Neuronal stem cell (in vitro differentiated cells): ENCODE results near the gene ACTR8.

Source experiments
- DNase-seq: peaks from one replicate; pipeline ENCODE4 v3.0.0-alpha.2; 2013; ENCODE audit warnings: low spot score
- H2AFZ ChIP-seq: one replicate; pipeline ENCODE4 v1.6.1; 2013; ENCODE audit warnings: mild to moderate bottlenecking, low read length, inconsistent platforms
- H2AK5ac ChIP-seq: 2 replicates; pipeline ENCODE4 v1.6.1; 2013; ENCODE audit warnings: low read depth, mild to moderate bottlenecking, inconsistent platforms, low read length, moderate library complexity, mixed read lengths
- H2BK120ac ChIP-seq: 2 replicates; pipeline ENCODE4 v1.6.1; 2013; ENCODE audit warnings: low read depth, mild to moderate bottlenecking, inconsistent platforms, low read length, moderate library complexity, mixed read lengths
- H2BK12ac ChIP-seq: one replicate; pipeline ENCODE4 v1.6.1; 2013; ENCODE audit warnings: low read length, inconsistent platforms
- H2BK15ac ChIP-seq: 2 replicates; pipeline ENCODE4 v1.6.1; 2013; ENCODE audit warnings: mild to moderate bottlenecking, low read length, inconsistent platforms, mixed read lengths
- H2BK5ac ChIP-seq: one replicate; pipeline ENCODE4 v1.6.1; 2013; ENCODE audit warnings: inconsistent platforms, mild to moderate bottlenecking, low read length, moderate library complexity
- H3K14ac ChIP-seq: one replicate; pipeline ENCODE4 v1.6.1; 2013; ENCODE audit warnings: low read length, inconsistent platforms
- H3K18ac ChIP-seq: 2 replicates; pipeline ENCODE4 v1.6.1; 2013; ENCODE audit warnings: low read length, inconsistent platforms
- H3K23ac ChIP-seq: 2 replicates; pipeline ENCODE4 v1.6.1; 2013; ENCODE audit warnings: low read depth, mild to moderate bottlenecking, mixed read lengths, low read length, inconsistent platforms; ENCODE audit not compliant: poor library complexity
- H3K27ac ChIP-seq: replicated peaks from 3 replicates; pipeline ENCODE4 v1.5.1; 2013; ENCODE audit warnings: low read length, inconsistent platforms
- H3K27me3 ChIP-seq, 3 experiments: 2 replicates each; pipeline ENCODE4 v1.6.1; 2013; ENCODE audit warnings: low read length in 3 of 3, mild to moderate bottlenecking in 2 of 3, inconsistent platforms in 1 of 3, low read depth in 1 of 3, mixed read lengths in 1 of 3, moderate library complexity in 1 of 3; ENCODE audit not compliant: control insufficient read depth in 3 of 3, insufficient read depth in 3 of 3
- H3K36me3 ChIP-seq, 2 donors: replicated peaks in 1 of 2; 2 replicates each; pipeline ENCODE4 v1.6.1; 2013; ENCODE audit warnings: low read length in 2 of 2; ENCODE audit not compliant: control insufficient read depth in 2 of 2, insufficient read depth in 2 of 2
- H3K4ac ChIP-seq: 2 replicates; pipeline ENCODE4 v1.6.1; 2013; ENCODE audit warnings: inconsistent platforms, mild to moderate bottlenecking, low read length, moderate library complexity
- H3K4me1 ChIP-seq, 2 donors: 1 replicate in 1 of 2; 2 replicates in 1 of 2; pipeline ENCODE4 v1.6.1; 2013; ENCODE audit warnings: low read length in 2 of 2, low read depth in 1 of 2; ENCODE audit not compliant: control insufficient read depth in 2 of 2, insufficient read depth in 1 of 2
- H3K4me2 ChIP-seq: one replicate; pipeline ENCODE4 v1.6.1; 2013; ENCODE audit warnings: mild to moderate bottlenecking, low read length, inconsistent platforms; ENCODE audit not compliant: insufficient read depth, poor library complexity, severe bottlenecking
- H3K4me3 ChIP-seq, 2 donors: 2 replicates each; pipeline ENCODE4 v1.5.1; 2013; ENCODE audit warnings: low read length in 2 of 2, mild to moderate bottlenecking in 2 of 2, inconsistent platforms in 1 of 2, moderate library complexity in 1 of 2
- H3K79me1 ChIP-seq: one replicate; pipeline ENCODE4 v1.6.1; 2013; ENCODE audit warnings: low read depth, mild to moderate bottlenecking, inconsistent platforms, low read length, moderate library complexity
- H3K9ac ChIP-seq: one replicate; pipeline ENCODE4 v1.6.1; 2013; ENCODE audit warnings: mild to moderate bottlenecking, low read depth, low read length, inconsistent platforms; ENCODE audit not compliant: poor library complexity
- H3K9me3 ChIP-seq, 2 donors: replicated peaks in 1 of 2; 2 replicates each; pipeline versions ENCODE3 to v1.6.1; 2013; ENCODE audit warnings: low read length in 2 of 2, mild to moderate bottlenecking in 2 of 2, inconsistent platforms in 1 of 2, low read depth in 1 of 2, mixed read lengths in 1 of 2, moderate library complexity in 1 of 2; ENCODE audit not compliant: control insufficient read depth in 2 of 2, insufficient read depth in 1 of 2
- H4K8ac ChIP-seq: one replicate; pipeline ENCODE4 v1.6.1; 2013; ENCODE audit warnings: low read depth, mild to moderate bottlenecking, inconsistent platforms, low read length, moderate library complexity
- H4K91ac ChIP-seq: one replicate; pipeline ENCODE4 v1.6.1; 2013; ENCODE audit warnings: low read length, low read depth, mild to moderate bottlenecking, inconsistent platforms; ENCODE audit not compliant: poor library complexity
- WGBS, 2 donors: extraction: QIAGEN DNeasy Blood & Tissue Kit; methylation state at CpG; one replicate each; pipeline ENCODE4 v1.1.7; 2013; ENCODE audit warnings: missing lambda C conversion rate in 2 of 2, mixed read lengths in 1 of 2; ENCODE audit not compliant: insufficient read length in 2 of 2, insufficient replicate concordance in 1 of 2; ENCODE audit errors: extremely low coverage in 2 of 2; 5-methylcytosine and 5-hydroxymethylcytosine counted together

ACTR8 gene

GRCh38 chr3:53823956-53824657 is 57.8 kb downstream of the ACTR8 start:
- Histone ChIP-seq H4K91ac (no peak overlapping the region), H3K27ac (no peak overlapping the region), H3K9me3 (no peaks in the 10 kb centered on the region), H2AFZ (no peak overlapping the region), H3K18ac (peak overlapping the region; percentile 41), H4K8ac (no peak overlapping the region), H3K4me3 (no peak overlapping the region), H3K14ac (peak overlapping the region; percentile 0), H2BK12ac (no peak overlapping the region), H3K79me1 (peaks cover 3% of the 10 kb centered on the region), H3K4me2 (no peak overlapping the region), H2BK5ac (no peak overlapping the region), H3K9ac (no peak overlapping the region), H3K4me1 (no peaks in the 10 kb centered on the region), H2BK15ac (no peak overlapping the region), H3K23ac (no peak overlapping the region), H2BK120ac (no peak overlapping the region), H3K27me3 (no peaks in the 10 kb centered on the region), H3K4ac (no peak overlapping the region), H3K36me3 (peaks cover 4 to 11% of the 10 kb centered on the region in 2 donors), H2AK5ac (no peak overlapping the region)
- no peak for DNase-seq
- no CpG with 5 or more reads among the region's 10 CpGs for WGBS, 2 donors

GRCh38 chr3:53823026-53823955 is 58.7 kb downstream of the ACTR8 start:
- H3K27ac ChIP-seq: no peak overlapping the region
- peak overlapping the region; percentile 77 for H4K8ac ChIP-seq
- no peaks in the 10 kb centered on the region for H3K9me3 ChIP-seq
- DNase-seq: no peak
- H3K4ac ChIP-seq: no peak overlapping the region
- H2BK5ac ChIP-seq: no peak overlapping the region
- WGBS, 2 donors: no CpG with 5 or more reads among the region's 67 CpGs
- H3K36me3 ChIP-seq: peaks cover 4 to 19% of the 10 kb centered on the region in 2 donors
- peak overlapping the region; percentile 58 for H3K18ac ChIP-seq
- H2BK12ac ChIP-seq: no peak overlapping the region
- H2AK5ac ChIP-seq: no peak overlapping the region
- H3K79me1 ChIP-seq: peaks cover 3% of the 10 kb centered on the region
- no peak overlapping the region for H3K4me2 ChIP-seq
- no peaks in the 10 kb centered on the region for H3K4me1 ChIP-seq
- no peak overlapping the region for H2AFZ ChIP-seq
- H3K23ac ChIP-seq: peak overlapping the region; percentile 39
- no peak overlapping the region for H2BK120ac ChIP-seq
- no peak overlapping the region for H3K4me3 ChIP-seq
- no peak overlapping the region for H3K14ac ChIP-seq
- H2BK15ac ChIP-seq: no peak overlapping the region
- no peak overlapping the region for H4K91ac ChIP-seq
- H3K9ac ChIP-seq: no peak overlapping the region
- H3K27me3 ChIP-seq: no peaks in the 10 kb centered on the region

GRCh38 chr3:53822331-53822741 is 59.6 kb downstream of the ACTR8 start:
- H4K91ac ChIP-seq: no peak overlapping the region
- H3K14ac ChIP-seq: no peak overlapping the region
- no peak overlapping the region for H3K9ac ChIP-seq
- no peak overlapping the region for H3K4me2 ChIP-seq
- H3K36me3 ChIP-seq: peaks cover 5 to 26% of the 10 kb centered on the region in 2 donors
- no peak overlapping the region for H4K8ac ChIP-seq
- H2BK5ac ChIP-seq: no peak overlapping the region
- H2BK120ac ChIP-seq: no peak overlapping the region
- H3K23ac ChIP-seq: no peak overlapping the region
- H3K4me3 ChIP-seq: no peak overlapping the region
- H2AFZ ChIP-seq: no peak overlapping the region
- H3K9me3 ChIP-seq: no peaks in the 10 kb centered on the region
- no peak overlapping the region for H2AK5ac ChIP-seq
- WGBS, 2 donors: no CpG with 5 or more reads among the region's 14 CpGs
- no peak overlapping the region for H2BK15ac ChIP-seq
- H3K79me1 ChIP-seq: peaks cover 3% of the 10 kb centered on the region
- H3K27ac ChIP-seq: no peak overlapping the region
- no peak overlapping the region for H2BK12ac ChIP-seq
- H3K27me3 ChIP-seq: no peaks in the 10 kb centered on the region
- no peak overlapping the region for H3K4ac ChIP-seq
- DNase-seq: no peak
- peak overlapping the region; percentile 3 for H3K18ac ChIP-seq
- H3K4me1 ChIP-seq: no peaks in the 10 kb centered on the region

GRCh38 chr3:53821631-53822121 is 60.3 kb downstream of the ACTR8 start:
- peaks cover 7 to 33% of the 10 kb centered on the region in 2 donors for H3K36me3 ChIP-seq
- no peak overlapping the region for H2BK15ac ChIP-seq
- H3K9me3 ChIP-seq: no peaks in the 10 kb centered on the region
- H4K91ac ChIP-seq: no peak overlapping the region
- H3K9ac ChIP-seq: no peak overlapping the region
- no peak overlapping the region for H3K23ac ChIP-seq
- no peak overlapping the region for H3K14ac ChIP-seq
- H2BK5ac ChIP-seq: no peak overlapping the region
- no CpG with 5 or more reads among the region's 5 CpGs for WGBS, 2 donors
- H2BK12ac ChIP-seq: no peak overlapping the region
- no peak overlapping the region for H2AFZ ChIP-seq
- no peak overlapping the region for H2AK5ac ChIP-seq
- no peak overlapping the region for H3K4me3 ChIP-seq
- H3K79me1 ChIP-seq: peaks cover 3% of the 10 kb centered on the region
- no peak overlapping the region for H4K8ac ChIP-seq
- H3K4ac ChIP-seq: no peak overlapping the region
- H3K27me3 ChIP-seq: no peaks in the 10 kb centered on the region
- no peak overlapping the region for H3K18ac ChIP-seq
- H3K27ac ChIP-seq: no peak overlapping the region
- no peak for DNase-seq
- H2BK120ac ChIP-seq: no peak overlapping the region
- no peak overlapping the region for H3K4me2 ChIP-seq
- no peaks in the 10 kb centered on the region for H3K4me1 ChIP-seq
